HEK293 (cell line): Measurements from ENCODE around the gene ZNF783.

Experiments
- CTCF ChIA-PET: fragments of 350-600 bp; formaldehyde crosslinking; extraction: SDS; loops from one replicate; lab custom pipeline; 2021; ENCODE audit warnings: antibody characterized with exemption; lab: Yijun Ruan, JAX
- POLR2A ChIA-PET: fragments of 300-600 bp; formaldehyde crosslinking; extraction: SDS; loops from one replicate; lab custom pipeline; 2020; ENCODE audit warnings: antibody characterized with exemption, inconsistent platforms; lab: Yijun Ruan, JAX
- H3K27ac ChIP-seq: fragments of 200-500 bp; sonication (Bioruptor generic); 2 replicates; pipeline ENCODE4 v1.5.1; 2014; ENCODE audit warnings: low read depth, low read length, control low read depth, inconsistent platforms; ENCODE audit errors: extremely low read depth
- H3K36me3 ChIP-seq, 2 experiments: fragments of 200-500 bp in 1 of 2; sonication (Bioruptor generic) in 1 of 2; 1 replicate in 1 of 2; 2 replicates in 1 of 2; pipeline ENCODE4 v1.5.1; 2014 to 2017; ENCODE audit warnings: inconsistent platforms in 2 of 2, low read length in 2 of 2; ENCODE audit not compliant: control insufficient read depth in 2 of 2, insufficient read depth in 1 of 2
- H3K4me1 ChIP-seq: fragments of 200-500 bp; sonication (Bioruptor generic); 2 replicates; pipeline ENCODE4 v1.5.1; 2014; ENCODE audit warnings: mild to moderate bottlenecking, low read length, inconsistent platforms; ENCODE audit not compliant: control insufficient read depth, insufficient read depth
- H3K4me3 ChIP-seq: 2 replicates; pipeline ENCODE4 v1.5.1; 2011; ENCODE audit warnings: low read depth, mild to moderate bottlenecking, control low read depth, low read length, moderate library complexity
- H3K9me3 ChIP-seq: fragments of 200-500 bp; sonication (Bioruptor generic); 2 replicates; pipeline ENCODE4 v1.5.1; 2014; ENCODE audit warnings: low read depth, low read length, inconsistent platforms; ENCODE audit not compliant: control insufficient read depth, insufficient read depth
- BCL11A ChIP-seq: fragments of 450-650 bp; formaldehyde crosslinking; IDR thresholded peaks from 2 replicates; pipeline ENCODE4 v1.5.1; 2016; ENCODE audit warnings: low read depth, missing biosample characterization, missing genetic modification characterization
- ZBTB44 ChIP-seq: fragments of 450-650 bp; IDR thresholded peaks from 2 replicates; pipeline ENCODE4 v1.5.1; 2018; ENCODE audit warnings: missing biosample characterization, mild to moderate bottlenecking, missing genetic modification characterization
- ZNF140 ChIP-seq: fragments of 450-650 bp; formaldehyde crosslinking; IDR thresholded peaks from 2 replicates; pipeline ENCODE4 v1.5.1; 2016; ENCODE audit warnings: missing biosample characterization, missing genetic modification characterization
- ZNF2 ChIP-seq: fragments of 450-650 bp; formaldehyde crosslinking; IDR thresholded peaks from 2 replicates; pipeline ENCODE4 v1.5.1; 2016; ENCODE audit warnings: missing biosample characterization, missing genetic modification characterization
- ZNF341 ChIP-seq: fragments of 450-650 bp; formaldehyde crosslinking; IDR thresholded peaks from 2 replicates; pipeline ENCODE4; 2016; ENCODE audit warnings: low read depth, missing biosample characterization, missing genetic modification characterization
- ZNF37A ChIP-seq: fragments of 450-650 bp; IDR thresholded peaks from 2 replicates; pipeline ENCODE4 v1.5.1; 2018; ENCODE audit warnings: missing biosample characterization, missing genetic modification characterization
- ZNF449 ChIP-seq: fragments of 450-650 bp; formaldehyde crosslinking; IDR thresholded peaks from 2 replicates; pipeline ENCODE4 v1.5.1; 2017; ENCODE audit warnings: missing biosample characterization, mild to moderate bottlenecking, missing genetic modification characterization, moderate library complexity
- ZNF555 ChIP-seq: fragments of 450-650 bp; formaldehyde crosslinking; conservative IDR thresholded peaks from 2 replicates; pipeline ENCODE4 v1.5.1; 2017; ENCODE audit warnings: missing biosample characterization, mild to moderate bottlenecking, missing genetic modification characterization, inconsistent platforms
- ZNF670 ChIP-seq: fragments of 450-650 bp; formaldehyde crosslinking; IDR thresholded peaks from 2 replicates; pipeline ENCODE4 v1.5.1; 2016; ENCODE audit warnings: missing biosample characterization, missing genetic modification characterization, low read depth
- ZNF76 ChIP-seq: fragments of 450-650 bp; formaldehyde crosslinking; IDR thresholded peaks from 2 replicates; pipeline ENCODE4; 2016; ENCODE audit warnings: low read depth, missing biosample characterization, missing genetic modification characterization, borderline replicate concordance
- ZSCAN18 ChIP-seq: fragments of 450-650 bp; formaldehyde crosslinking; IDR thresholded peaks from 2 replicates; pipeline ENCODE4 v1.5.1; 2016; ENCODE audit warnings: missing biosample characterization, missing genetic modification characterization
- ZSCAN5A ChIP-seq: fragments of 450-650 bp; formaldehyde crosslinking; IDR thresholded peaks from 2 replicates; pipeline ENCODE4 v1.5.1; 2016; ENCODE audit warnings: missing biosample characterization, missing genetic modification characterization
- TF ChIP-seq, protein P1 (sequence below): fragments of 450-650 bp; formaldehyde crosslinking; IDR thresholded peaks from 2 replicates; pipeline ENCODE4 v1.5.1; 2016; ENCODE audit warnings: missing biosample characterization, missing genetic modification characterization

Gene ZNF783

GRCh38 chr7:149292462-149292823 is 30.4 kb downstream of the ZNF783 start (continued):
- TF ChIP-seq ZNF37A (tag by site-specific recombination) (no peak), ZNF76 (tag by site-specific recombination) (no peak)

GRCh38 chr7:149293338-149293737 is 31.3 kb downstream of the ZNF783 start:
- no peak for TF ChIP-seq ZSCAN5A (tag by site-specific recombination)
- no peak for TF ChIP-seq ZNF2 (tag by site-specific recombination)
- TF ChIP-seq, protein P1, sequence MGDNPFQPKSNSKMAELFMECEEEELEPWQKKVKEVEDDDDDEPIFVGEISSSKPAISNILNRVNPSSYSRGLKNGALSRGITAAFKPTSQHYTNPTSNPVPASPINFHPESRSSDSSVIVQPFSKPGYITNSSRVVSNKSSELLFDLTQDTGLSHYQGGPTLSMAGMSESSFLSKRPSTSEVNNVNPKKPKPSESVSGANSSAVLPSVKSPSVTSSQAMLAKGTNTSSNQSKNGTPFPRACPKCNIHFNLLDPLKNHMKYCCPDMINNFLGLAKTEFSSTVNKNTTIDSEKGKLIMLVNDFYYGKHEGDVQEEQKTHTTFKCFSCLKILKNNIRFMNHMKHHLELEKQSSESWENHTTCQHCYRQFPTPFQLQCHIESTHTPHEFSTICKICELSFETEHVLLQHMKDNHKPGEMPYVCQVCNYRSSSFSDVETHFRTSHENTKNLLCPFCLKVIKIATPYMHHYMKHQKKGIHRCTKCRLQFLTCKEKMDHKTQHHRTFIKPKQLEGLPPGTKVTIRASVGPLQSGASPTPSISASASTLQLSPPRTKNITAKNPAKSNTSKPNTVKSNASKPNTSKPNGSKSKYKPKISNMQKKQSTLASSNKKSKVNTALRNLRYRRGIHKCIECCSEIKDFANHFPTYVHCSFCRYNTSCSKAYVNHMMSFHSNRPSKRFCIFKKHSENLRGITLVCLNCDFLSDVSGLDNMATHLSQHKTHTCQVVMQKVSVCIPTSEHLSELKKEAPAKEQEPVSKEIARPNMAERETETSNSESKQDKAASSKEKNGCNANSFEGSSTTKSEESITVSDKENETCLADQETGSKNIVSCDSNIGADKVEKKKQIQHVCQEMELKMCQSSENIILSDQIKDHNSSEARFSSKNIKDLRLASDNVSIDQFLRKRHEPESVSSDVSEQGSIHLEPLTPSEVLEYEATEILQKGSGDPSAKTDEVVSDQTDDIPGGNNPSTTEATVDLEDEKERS (tag by site-specific recombination): no peak
- no peak for TF ChIP-seq ZNF670 (tag by site-specific recombination)
- TF ChIP-seq ZNF449 (tag by site-specific recombination): no peak
- TF ChIP-seq ZNF140 (tag by site-specific recombination): no peak
- no peak for TF ChIP-seq BCL11A (tag by site-specific recombination)
- no peak for TF ChIP-seq ZNF555
- TF ChIP-seq ZNF341 (tag by site-specific recombination): no peak
- TF ChIP-seq ZBTB44 (tag by site-specific recombination): no peak
- TF ChIP-seq ZSCAN18: no peak
- TF ChIP-seq, all 188 proteins: peak for 0
- POLR2A ChIA-PET: no interaction called here
- Histone ChIP-seq H3K9me3 (no peaks in the 10 kb centered on the region), H3K4me1 (no peaks in the 10 kb centered on the region), H3K27ac (no peak overlapping the region), H3K36me3 (peaks cover 0 to 29% of the 10 kb centered on the region in 2 experiments; a peak in 1 of 3 replicates), H3K4me3 (no peak overlapping the region)
- CTCF ChIA-PET: interaction anchor here (0.7 kb wide), 1 partner anchor 188 kb away, joined by 3 read pairs; no protein-coding TSS in a partner anchor
